Esophagus muscularis mucosa (tissue), 4 donors: ENCODE results near the gene CCDC85A.

ENCODE experiments used
- CTCF ChIP-seq, 3 experiments: fragments of 200-600 bp in 2 of 3; fragments of 450-650 bp in 1 of 3; sonication (generic) in 2 of 3; IDR thresholded peaks; one replicate each; pipeline ENCODE4 v1.5.1; 2017 to 2019; ENCODE audit warnings: antibody characterized with exemption in 3 of 3, mild to moderate bottlenecking in 2 of 3, moderate library complexity in 1 of 3
- EP300 ChIP-seq: sonication (generic); formaldehyde crosslinking; IDR thresholded peaks from one replicate; pipeline ENCODE4 v1.6.1; 2017; ENCODE audit warnings: antibody characterized with exemption
- POLR2A ChIP-seq: fragments of 450-650 bp; IDR thresholded peaks from one replicate; pipeline ENCODE4 v1.6.1; 2017; ENCODE audit warnings: antibody characterized with exemption, moderate library complexity, mild to moderate bottlenecking, low read depth
- POLR2AphosphoS5 ChIP-seq, 2 donors: sonication (generic); formaldehyde crosslinking; IDR thresholded peaks; one replicate each; pipeline ENCODE4 v1.6.1; 2017; ENCODE audit warnings: antibody characterized with exemption in 2 of 2

- TF ChIP-seq CTCF (IDR thresholded peaks at IDR 0.05) (no peak), POLR2AphosphoS5 (IDR thresholded peaks at IDR 0.05) (no peak), POLR2A (no peak), EP300 (no peak)
Observed at GRCh38 chr2:56211048-56211447, 27.3 kb downstream of the CCDC85A start.
